PC-3 (cell line): Measurements from ENCODE around the gene DNAH9.

Experiments used
- EZH2phosphoT487 ChIP-seq: fragments of 300-600 bp; sonication (generic); IDR thresholded peaks from 2 replicates; pipeline ENCODE4 v1.6.1; 2018; ENCODE audit warnings: mild to moderate bottlenecking, antibody characterized with exemption, low read length, borderline replicate concordance
- TF ChIP-seq, protein P1 (sequence below): fragments of 300-600 bp; sonication (generic); conservative IDR thresholded peaks from 2 replicates; pipeline ENCODE4 v1.5.1; 2017; ENCODE audit warnings: antibody characterized with exemption, low read depth, mild to moderate bottlenecking, low read length

DNA sequence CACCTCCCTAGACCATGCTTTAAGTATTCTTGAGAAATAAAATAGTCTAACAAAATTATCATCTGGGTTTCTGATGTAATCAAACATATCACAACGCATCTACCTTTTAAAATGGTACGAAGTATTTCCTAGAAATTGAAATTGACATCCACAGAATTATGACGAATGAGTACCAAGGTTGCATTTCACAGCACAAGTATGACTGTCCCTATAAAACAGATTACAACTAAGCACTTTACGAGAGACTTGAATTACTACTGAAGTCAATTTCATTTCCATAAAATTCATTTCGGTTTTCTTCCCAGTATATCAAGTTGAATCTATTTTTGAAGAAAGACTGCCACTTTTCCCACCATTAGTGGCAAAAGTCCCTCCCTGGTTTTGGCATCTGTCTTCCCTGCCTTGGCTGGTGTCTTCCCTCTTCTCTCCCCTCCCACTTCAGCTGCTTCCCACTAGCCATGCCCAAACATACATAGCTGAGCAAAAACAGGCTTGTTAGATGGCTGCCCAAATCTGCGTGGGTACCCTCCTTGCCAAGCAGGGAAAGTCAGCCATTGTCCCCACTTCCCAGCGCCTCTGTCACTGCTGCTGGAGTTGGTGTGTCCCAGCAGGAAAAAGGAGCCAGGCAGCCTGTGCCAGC lies 29.2 kb downstream of the DNAH9 start:
- TF ChIP-seq, protein P1, sequence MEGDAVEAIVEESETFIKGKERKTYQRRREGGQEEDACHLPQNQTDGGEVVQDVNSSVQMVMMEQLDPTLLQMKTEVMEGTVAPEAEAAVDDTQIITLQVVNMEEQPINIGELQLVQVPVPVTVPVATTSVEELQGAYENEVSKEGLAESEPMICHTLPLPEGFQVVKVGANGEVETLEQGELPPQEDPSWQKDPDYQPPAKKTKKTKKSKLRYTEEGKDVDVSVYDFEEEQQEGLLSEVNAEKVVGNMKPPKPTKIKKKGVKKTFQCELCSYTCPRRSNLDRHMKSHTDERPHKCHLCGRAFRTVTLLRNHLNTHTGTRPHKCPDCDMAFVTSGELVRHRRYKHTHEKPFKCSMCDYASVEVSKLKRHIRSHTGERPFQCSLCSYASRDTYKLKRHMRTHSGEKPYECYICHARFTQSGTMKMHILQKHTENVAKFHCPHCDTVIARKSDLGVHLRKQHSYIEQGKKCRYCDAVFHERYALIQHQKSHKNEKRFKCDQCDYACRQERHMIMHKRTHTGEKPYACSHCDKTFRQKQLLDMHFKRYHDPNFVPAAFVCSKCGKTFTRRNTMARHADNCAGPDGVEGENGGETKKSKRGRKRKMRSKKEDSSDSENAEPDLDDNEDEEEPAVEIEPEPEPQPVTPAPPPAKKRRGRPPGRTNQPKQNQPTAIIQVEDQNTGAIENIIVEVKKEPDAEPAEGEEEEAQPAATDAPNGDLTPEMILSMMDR = no peak
- TF ChIP-seq EZH2phosphoT487 = no peak
